ENCODE data around the gene ACVR1B. TPM values are rescaled to one million over a fixed set of nuclear protein-coding genes. Genes with fewer than 3 reads are reported as not detected.

ACVR1B gene
- total and polyA plus RNA-seq, 9 of the 15 experiments (the other 6 are each of a cell fraction or from before 2014, with no cell fraction given): 0.97 to 15.1 (median 6.8) TPM

DNA sequence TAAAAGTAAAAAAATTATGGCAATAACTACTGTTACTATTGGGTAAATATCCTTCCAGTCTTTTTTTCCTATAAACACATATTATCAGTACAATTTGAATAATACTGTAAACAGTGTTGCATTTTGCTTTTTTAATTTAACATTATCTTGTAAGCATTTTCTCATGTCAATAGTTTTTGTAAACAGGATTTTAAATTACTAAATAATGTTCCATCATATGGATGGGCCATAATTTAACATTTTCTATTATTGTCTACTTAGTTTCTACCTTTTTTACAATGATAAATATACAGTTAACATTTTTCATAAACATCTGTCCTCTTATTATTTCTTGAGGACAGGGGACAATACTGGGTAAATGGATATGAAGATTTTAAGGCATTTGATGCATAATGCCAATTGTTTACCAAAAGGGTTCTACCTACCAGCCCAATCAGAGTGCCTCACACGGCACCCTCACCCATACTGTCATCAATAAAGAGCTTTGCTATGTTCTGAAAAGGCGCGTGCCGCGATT, 759 bp upstream of the ACVR1B start:
- H3K27ac ChIP-seq (ENCODE audit: extremely low read depth, low read depth, low read length): no peak overlapping the region

More for the DNA sequence above, 759 bp upstream of the ACVR1B start:
- H3K4me1 ChIP-seq (replicated peaks in 1 of 2; ENCODE audit: control insufficient read depth in 2 of 2, insufficient read depth in 2 of 2, low read length in 2 of 2): peaks cover 16 to 30% of the 10 kb centered on the region in 2 experiments
- H3K79me2 ChIP-seq (ENCODE audit: control insufficient read depth, insufficient read depth, low read length): peaks cover 33% of the 10 kb centered on the region
- no TSS peak for BruUV-seq (replicated peaks)
- peak overlapping the region; percentile 39 for H3K4me3 ChIP-seq
- no peaks in the 10 kb centered on the region for H3K9me3 ChIP-seq (replicated peaks; ENCODE audit: control insufficient read depth, insufficient read depth, low read depth, low read length)
- no peaks in the 10 kb centered on the region for H3K36me3 ChIP-seq (ENCODE audit: control insufficient read depth, insufficient read depth, low read length)
- H3K4me2 ChIP-seq (ENCODE audit: insufficient read depth, low read length): peak overlapping the region; percentile 82
- peaks cover 9% of the 10 kb centered on the region; the same call in 1 of the 2 replicates for H4K20me1 ChIP-seq (replicated peaks; ENCODE audit: control insufficient read depth, insufficient read depth, low read length)
- H3K9ac ChIP-seq (ENCODE audit: insufficient read depth in 1 of 2, low read depth in 2 of 2, low read length in 2 of 2): peak overlapping the region; percentile 30 to 87; a peak in 2 of 4 replicates
- ATAC-seq (no peak), DNase-seq (ENCODE audit: extremely low read depth in 1 of 4, low spot score in 3 of 4) (no peak), FAIRE-seq (no peak)
- no peaks in the 10 kb centered on the region for H3K9me1 ChIP-seq (ENCODE audit: control insufficient read depth, insufficient read depth, low read length)
- intact Hi-C loops (cut with micrococcal nuclease): no loop called here
- 0% methylated on average over 5 of the region's 5 CpGs for WGBS (ENCODE audit: insufficient coverage, low coverage, missing lambda C conversion rate)
- ChIA-PET CTCF (ENCODE audit: low intra/inter-chr PET ratio) (no interaction called here), POLR2A (interaction anchor here (0.9 to 1.7 kb wide), 3 partner anchors 9 to 11 kb away, joined by 3 to 7 read pairs (median 5); no protein-coding TSS in a partner anchor)
- H3K27me3 ChIP-seq (ENCODE audit: control insufficient read depth in 2 of 2, insufficient read depth in 2 of 2, low read length in 2 of 2): peaks cover 2 to 4% of the 10 kb centered on the region in 2 experiments; a peak in 1 of 5 replicates
- in situ Hi-C loops (cut with MboI): no loop called here
- H2AFZ ChIP-seq (ENCODE audit: low read depth, low read length): peak overlapping the region; percentile 89
- TF ChIP-seq ZNF146 (CRISPR knock-in tag; IDR thresholded peaks at IDR 0.05; ENCODE audit: unreplicated experiment) (no peak), KLF6 (CRISPR knock-in tag; IDR thresholded peaks at IDR 0.05; ENCODE audit: borderline replicate concordance) (no peak), PTRF (tag; IDR thresholded peaks at IDR 0.05) (no peak), ZBTB40 (IDR thresholded peaks at IDR 0.05) (peak; percentile 54), ZBTB40 (CRISPR knock-in tag; IDR thresholded peaks at IDR 0.05) (no peak)
- TF ChIP-seq, protein P1, sequence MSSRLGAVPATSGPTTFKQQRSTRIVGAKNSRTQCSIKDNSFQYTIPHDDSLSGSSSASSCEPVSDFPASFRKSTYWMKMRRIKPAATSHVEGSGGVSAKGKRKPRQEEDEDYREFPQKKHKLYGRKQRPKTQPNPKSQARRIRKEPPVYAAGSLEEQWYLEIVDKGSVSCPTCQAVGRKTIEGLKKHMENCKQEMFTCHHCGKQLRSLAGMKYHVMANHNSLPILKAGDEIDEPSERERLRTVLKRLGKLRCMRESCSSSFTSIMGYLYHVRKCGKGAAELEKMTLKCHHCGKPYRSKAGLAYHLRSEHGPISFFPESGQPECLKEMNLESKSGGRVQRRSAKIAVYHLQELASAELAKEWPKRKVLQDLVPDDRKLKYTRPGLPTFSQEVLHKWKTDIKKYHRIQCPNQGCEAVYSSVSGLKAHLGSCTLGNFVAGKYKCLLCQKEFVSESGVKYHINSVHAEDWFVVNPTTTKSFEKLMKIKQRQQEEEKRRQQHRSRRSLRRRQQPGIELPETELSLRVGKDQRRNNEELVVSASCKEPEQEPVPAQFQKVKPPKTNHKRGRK (tag; IDR thresholded peaks at IDR 0.05): peak; percentile 41; the same call in 1 of the 2 replicates
